SU-DHL-6 (cell line): ENCODE measurements around the gene ZNF362.

Source experiments
- CTCF ChIP-seq: fragments of 200-600 bp; sonication (generic); IDR thresholded peaks from one replicate; pipeline ENCODE4 v1.5.1; 2017; ENCODE audit warnings: antibody characterized with exemption, mild to moderate bottlenecking, low read length, moderate library complexity; ENCODE audit not compliant: insufficient read depth, poor library complexity, severe bottlenecking
- EZH2phosphoT487 ChIP-seq: fragments of 200-600 bp; sonication (generic), shearing (Covaris generic); conservative IDR thresholded peaks from 2 replicates; pipeline ENCODE4 v1.6.1; 2018; ENCODE audit warnings: mild to moderate bottlenecking, antibody characterized with exemption, low read length, moderate library complexity, mixed read lengths

- TF ChIP-seq CTCF (no peak), EZH2phosphoT487 (no peak)
Measured at GRCh38 chr1:33288976-33289857, 32.9 kb downstream of the ZNF362 start.
